Activated gamma-delta T cell treated with Interleukin-2 at 50 U/mL for 16 hours (primary cell): Measurements from ENCODE around the gene HSD11B1.

ENCODE experiments used
- DNase-seq: peaks from one replicate; pipeline ENCODE4 v3.0.0-alpha.2; 2020

The HSD11B1 gene

DNA sequence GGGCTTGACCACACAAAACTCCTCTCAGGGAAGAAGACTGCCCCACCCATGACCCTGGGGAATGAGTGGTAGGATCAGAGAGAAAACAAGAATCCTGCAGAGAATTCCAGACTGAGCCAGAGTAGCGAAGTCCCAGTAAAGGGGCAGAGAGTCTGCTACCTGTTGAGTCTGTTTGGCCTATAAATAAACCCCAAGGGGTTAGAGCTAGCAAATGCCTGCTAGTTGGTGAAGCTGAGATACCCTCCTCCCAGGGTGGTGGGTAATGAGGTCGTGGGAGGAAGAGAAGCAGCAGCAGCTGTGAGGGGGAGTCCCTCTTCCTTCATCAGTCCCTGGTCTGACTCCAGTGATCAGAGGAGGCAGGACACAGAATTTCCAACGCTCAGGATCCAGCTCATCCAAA lies 53.8 kb downstream of the HSD11B1 start:
- DNase-seq = no peak

DNA sequence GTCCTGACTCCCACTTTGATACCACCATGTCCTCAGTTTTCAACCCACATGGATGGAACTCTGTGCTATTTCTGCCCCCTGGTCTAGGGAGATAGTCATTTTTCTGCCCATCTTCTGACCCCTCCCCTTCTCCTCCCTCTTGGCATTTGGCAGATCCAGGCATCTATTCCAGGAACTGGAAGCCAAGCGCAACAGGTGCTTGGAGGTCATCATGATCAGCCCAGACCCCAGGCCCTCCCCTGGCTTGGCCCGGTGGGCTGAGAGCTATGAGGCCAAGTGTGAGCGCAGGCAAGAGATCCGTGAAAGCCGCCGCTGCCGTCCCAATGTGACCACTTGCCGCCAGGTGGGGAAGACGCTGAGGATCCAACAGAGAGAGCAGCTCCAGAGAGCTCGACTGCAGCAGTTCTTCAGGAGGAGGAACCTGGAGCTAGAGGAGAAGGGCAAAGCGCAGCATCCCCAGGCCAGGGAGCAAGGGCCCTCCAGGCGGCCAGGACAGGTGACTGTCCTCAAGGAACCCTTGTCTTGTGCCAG lies 55.2 kb downstream of the HSD11B1 start:
- no peak for DNase-seq

DNA sequence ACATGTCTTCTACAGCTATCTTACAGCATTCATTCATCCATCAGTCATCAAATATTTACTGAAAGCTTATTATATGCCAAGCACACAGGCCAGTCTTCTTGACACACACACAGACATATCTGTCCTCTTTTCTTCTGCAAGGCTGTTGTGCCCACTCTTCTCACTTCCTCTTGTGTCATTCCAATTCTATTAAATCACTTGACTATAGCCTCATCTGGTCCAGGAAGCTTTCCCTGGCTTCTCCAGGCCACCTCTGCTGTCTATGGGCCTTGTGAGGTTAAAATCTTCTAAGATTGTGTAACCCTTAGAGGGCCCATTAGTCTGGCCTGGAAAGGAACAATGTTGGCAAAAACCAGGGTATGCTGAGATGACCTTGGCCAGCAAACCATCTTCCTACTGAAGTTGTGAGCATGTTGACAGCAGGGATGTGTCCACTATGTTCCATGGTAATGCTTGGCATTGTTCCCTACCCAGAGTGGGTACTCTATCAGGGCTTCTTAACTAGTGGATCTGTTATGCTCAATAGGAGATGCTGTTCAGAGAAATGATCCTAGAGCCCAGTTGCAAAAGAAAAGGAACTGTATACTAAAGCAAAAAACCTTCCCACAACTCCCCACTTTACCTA lies 56.5 kb downstream of the HSD11B1 start:
- no peak for DNase-seq

DNA sequence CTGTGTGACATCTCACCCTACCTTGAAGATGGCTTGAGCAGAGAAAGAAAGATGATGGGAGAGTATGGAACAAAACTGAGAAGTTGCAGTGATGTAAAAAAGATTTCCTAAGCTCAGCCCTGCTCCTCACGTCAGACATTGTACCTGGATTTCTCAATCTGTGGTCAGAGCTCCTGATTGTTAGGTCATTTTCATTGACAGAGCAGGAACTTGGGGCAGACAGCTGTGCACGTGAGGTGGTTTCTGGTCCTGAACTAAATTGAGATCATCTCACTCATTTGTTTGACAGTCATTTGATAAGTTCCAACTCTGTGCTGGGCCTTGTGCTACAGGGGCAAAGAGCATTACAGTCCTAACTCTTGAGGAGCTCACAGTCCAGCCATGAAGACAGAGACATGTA lies 61.4 kb downstream of the HSD11B1 start:
- DNase-seq = no peak

DNA sequence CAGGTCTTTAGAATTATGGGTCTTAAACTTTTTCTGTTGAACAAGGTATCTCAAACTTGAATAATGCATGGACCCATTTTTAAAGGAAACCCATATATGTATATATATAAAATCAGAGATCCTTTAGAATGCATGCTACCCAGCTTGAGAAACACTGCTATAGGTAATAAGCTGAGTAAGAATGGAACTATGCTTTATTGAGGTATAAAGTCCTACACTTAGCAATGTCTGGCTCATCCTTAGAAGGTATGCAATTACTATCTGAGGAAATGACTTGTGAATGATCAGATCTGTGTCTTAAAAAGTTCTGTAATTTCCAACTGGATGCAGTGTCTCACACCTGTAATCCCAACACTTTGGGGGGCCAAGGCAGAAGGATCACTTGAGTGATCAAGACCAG lies 62.5 kb downstream of the HSD11B1 start:
- no peak for DNase-seq

DNA sequence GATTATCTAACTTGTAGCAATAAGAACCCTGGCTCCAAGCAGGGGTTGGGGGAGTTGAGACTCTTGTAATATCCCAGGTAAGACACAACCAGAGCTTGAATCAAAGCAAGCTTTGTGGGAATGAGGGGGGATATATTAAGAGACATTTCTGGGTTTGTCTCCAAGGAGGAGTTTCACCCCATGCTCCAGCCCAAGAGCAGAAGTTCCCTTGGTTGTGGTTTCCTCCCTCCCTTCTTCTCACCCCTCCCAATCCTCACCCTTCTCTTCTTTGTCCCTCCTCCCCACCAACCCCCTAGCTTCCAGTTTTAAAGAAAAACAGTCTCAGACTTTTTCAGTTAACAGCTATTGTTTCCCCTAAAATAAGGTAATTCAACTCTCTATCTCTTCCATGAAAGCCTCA lies 63.1 kb downstream of the HSD11B1 start:
- no peak for DNase-seq

DNA sequence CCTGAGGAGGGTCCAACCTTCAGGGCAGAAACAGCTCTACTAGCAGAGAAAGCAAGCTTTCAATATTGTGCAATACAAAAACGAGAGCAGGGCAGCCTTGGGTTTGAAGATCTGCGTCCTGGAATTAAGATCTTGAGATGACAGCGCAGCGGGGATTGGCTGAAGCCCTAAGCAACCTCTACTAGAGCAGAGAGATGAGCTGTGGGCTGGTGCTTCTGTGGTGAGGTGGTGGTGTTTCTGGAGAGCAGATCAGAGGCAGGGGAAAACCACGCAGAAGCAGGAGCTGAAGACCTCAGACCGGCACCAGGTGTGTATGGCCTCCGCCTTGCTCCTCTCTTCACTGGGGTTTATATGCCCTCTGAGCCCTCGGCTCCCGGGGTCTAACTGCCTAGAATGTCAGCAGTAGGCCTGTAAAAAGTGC lies 63.7 kb downstream of the HSD11B1 start:
- DNase-seq = peak; percentile 77

DNA sequence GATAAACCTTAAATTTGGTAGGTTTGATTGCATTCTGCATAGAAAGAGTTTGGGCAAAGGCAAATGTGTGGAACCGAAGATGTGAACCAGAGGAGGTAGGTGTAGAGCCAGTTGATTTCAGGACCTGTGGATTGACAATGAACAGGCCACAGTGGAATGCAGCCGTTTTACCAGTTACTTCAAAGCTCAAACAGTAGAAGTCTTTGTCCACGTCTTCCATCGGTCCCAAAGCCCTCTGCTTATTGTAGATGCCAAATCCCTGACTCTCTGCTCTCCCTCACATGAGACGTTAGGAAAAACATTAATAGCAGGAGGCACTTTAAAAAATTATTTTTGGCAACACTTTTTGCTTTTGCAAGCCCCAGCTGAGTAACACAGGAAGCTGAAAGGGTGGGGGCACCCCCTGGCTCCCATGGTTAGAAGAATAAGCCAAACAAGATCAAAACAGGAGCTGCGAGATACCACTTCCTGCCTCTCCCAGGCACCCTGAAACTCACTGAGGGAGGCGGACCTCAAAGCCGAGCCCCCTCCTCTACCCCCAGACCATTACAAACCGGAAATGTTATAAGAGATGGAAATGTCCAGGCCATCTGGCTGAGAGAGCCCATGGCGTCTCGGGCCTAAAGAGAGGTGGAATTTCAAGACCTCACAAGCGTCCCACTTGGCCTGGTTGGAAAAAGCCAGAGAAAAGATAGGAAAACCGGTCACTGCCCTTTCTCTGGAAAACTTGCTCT lies 64.7 kb downstream of the HSD11B1 start:
- peak; percentile 80 for DNase-seq

DNA sequence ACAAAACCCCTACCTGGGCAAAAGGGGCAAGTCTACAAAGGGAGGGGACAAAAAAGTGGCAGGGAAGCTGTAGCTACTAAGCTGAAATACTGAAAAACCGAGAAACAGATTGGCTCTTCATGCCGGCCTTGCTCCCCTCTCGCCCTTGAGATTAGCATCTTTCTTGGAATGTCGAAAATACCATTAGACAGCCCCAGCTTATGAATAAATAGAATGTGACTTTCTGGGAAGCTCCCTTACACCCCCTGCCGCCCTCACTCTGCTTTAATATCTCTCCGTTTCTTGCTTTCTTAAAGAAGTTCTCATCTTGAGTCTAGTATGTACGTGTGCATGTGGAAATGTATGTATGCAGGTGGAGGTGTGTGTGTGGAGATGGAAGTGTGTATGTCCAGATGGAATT lies 65.3 kb downstream of the HSD11B1 start:
- DNase-seq = no peak

DNA sequence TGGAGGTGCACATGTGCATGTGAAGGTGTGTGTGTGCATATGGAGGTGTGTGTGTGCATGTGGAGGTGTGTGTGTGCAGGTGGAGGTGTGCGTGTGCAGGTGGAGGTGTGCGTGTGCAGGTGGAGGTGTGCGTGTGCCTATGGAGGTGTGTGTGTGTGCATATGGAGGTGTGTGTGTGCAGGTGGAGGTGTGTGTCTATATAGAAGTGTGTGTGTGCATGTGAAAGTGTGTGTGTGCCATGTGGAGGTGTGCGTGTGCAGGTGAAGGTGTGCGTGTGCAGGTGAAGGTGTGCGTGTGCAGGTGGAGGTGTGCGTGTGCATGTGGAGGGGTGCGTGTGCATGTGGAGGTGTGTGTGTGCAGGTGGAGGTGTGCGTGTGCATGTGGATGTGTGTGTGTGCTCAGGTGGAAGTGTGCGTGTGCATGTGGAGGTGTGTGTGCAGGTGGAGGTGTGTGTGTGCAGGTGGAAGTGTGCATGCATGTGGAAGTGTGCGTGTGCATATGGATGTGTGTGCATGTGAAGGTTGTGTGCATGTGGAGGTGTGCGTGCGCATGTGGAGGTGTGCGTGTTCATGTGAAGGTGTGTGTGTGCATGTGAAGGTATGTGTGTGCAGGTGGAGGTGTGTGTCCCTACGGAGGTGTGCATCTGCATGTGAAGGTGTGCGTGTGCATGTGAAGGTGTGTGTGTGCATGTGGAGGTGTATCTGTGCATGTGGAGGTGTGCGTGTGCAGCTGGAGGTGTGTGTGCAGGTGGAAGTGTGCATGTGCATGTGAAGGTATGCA lies 66.2 kb downstream of the HSD11B1 start:
- DNase-seq = no peak

DNA sequence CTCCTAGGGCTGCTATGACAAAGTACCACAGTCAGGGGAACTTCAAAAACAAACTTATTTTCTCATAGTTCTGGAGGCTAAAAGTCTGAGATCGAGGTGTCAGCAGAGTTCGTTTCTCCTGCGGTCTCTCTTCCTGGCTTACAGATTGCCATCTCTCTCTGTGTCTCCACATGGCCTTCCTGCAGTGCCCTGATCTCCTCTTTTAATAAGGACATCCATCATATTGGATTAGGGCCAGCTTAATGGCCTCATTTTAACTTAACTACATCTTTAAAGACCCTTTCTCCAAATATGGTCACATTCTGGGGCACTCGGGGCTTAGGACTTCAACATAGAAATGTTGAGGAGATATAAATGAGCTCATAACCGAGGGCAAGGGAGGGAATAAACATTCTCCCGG lies 67.5 kb downstream of the HSD11B1 start:
- DNase-seq = no peak

DNA sequence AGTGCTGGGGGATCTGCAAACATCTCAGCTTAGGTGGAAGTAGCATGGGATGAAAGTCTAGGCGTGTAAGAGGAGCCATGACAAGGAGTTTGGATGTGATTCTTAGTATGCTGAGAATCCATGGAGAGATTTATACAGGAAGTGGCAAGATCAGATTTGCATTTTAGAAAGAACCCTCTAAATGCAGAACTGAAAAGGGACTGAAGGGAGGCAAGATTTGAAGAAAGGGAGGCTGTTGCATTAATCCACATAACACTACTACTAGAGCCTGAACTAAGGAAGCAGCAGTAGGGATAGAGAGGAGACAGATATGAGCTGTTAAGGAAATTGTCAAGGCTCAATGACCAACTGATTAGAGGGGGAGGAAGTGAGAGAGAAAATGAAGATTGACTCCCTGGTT lies 69.9 kb downstream of the HSD11B1 start:
- no peak for DNase-seq

DNA sequence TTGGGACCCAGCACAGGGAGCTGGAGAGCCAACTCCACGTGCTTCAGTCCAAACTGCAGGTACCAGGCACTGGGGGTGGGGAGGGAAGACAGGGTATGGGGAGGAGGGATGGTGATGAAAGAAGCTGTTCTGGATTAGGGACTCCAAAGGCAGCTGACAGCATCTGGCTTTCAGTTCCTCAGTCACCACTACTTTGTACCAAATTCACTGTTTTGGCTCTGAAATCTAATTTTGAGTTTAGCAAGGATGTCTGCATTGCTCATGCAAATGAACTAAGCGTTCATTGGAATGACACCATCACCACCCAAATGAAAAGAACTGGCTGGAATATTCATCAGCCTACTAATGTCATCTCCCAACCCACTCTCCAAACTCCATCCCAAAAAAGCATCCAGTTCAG lies 71.0 kb downstream of the HSD11B1 start:
- no peak for DNase-seq

DNA sequence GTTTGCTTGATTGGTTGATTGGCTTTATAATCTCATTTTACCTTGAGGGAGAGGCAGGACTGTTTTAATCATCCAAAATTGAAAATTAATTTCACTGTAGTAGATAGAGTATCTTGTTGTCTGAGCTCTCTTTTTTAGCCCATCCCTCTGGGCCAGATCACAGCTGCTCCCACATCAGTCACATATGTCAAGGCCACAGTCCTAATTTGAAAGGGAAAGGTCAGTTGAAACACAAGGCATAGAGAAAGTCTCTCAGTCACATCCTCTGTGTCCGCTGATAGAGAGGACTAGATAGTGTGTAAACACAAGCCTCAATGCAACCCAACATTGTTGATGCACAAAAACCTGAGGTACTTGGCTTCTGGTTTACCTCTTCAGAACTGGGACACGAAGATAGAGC lies 72.9 kb downstream of the HSD11B1 start:
- no peak for DNase-seq

DNA sequence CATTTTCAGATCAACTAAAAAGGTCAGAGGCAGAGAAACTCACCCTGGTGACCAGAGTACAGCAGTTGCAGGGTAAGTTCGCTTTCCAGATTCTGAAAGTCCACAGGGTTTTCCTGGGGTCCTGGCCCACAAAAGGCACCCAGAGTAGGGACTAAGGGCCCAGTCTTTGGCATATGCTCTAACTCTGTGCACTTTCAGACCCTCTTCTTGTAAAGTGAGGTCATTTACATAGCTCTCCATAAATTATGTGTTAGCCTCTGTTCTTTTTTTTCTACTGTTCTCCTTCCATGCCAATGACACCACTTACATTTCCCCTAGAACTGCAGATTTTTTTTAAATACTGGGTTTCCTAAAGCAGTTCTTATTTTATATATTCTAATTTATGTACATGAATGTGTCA lies 73.5 kb downstream of the HSD11B1 start:
- no peak for DNase-seq

DNA sequence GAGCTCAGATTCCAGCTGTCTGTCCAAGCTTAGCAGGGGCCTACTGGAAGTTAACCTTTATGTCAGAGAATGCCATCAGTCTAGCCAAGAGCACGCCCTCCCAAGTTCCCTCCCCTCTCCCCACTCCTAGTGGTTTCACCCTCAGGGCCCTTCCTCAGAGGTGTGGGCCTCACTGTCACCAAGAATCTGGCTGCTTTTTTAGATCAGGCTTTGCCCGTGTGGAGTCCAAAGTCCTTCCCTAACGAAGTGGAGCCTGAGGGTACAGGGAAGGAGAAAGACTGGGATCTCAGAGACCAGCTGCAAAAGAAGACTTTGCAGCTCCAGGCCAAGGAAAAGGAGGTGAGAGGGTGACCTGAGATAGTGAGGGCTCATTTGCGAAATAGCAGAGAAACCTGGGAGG lies 75.6 kb downstream of the HSD11B1 start:
- no peak for DNase-seq

DNA sequence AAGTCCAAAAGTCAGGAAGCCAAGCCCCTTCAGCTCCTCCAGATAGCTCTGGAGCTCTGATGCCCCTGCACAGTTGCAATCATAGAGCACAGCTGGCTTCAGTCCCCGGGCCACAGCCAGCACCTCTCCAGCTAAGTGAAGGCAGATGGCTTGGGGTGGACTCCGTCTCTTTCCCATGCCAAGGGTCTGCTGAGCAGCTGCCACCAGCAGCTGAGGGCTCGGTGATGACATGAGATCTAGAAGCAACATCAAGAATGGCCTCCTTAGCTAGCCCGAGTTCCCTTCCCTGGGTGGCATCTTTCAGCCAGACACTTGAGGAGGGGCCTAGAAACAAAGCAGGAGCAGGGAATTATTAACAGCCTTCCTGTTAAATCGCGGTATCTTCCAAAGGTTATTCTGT lies 78.7 kb downstream of the HSD11B1 start:
- DNase-seq = no peak
